Measurements from ENCODE around the gene POU2F3.

POU2F3 gene

GRCh38 chr11:120303004-120303637 is 63.2 kb downstream of the POU2F3 start:
- peaks cover 14% of the 10 kb centered on the region for H3K4me1 ChIP-seq (ENCODE audit: control insufficient read depth, insufficient read depth, low read length, poor library complexity, severe bottlenecking)
- 23 to 33% methylated on average over 3 of the region's 3 CpGs for WGBS, 2 experiments (ENCODE audit: insufficient coverage in 2 of 2)
- H3K9me3 ChIP-seq (ENCODE audit: control insufficient read depth, low read length) = no peaks in the 10 kb centered on the region
- H3K4me3 ChIP-seq (ENCODE audit: extremely low read depth, insufficient read depth, low read length, poor library complexity, severe bottlenecking) = no peak overlapping the region
- H3K27ac ChIP-seq (ENCODE audit: low read depth, low read length, severe bottlenecking) = no peak overlapping the region
- H3K36me3 ChIP-seq (ENCODE audit: control insufficient read depth, insufficient read depth, low read length) = no peaks in the 10 kb centered on the region

DNA sequence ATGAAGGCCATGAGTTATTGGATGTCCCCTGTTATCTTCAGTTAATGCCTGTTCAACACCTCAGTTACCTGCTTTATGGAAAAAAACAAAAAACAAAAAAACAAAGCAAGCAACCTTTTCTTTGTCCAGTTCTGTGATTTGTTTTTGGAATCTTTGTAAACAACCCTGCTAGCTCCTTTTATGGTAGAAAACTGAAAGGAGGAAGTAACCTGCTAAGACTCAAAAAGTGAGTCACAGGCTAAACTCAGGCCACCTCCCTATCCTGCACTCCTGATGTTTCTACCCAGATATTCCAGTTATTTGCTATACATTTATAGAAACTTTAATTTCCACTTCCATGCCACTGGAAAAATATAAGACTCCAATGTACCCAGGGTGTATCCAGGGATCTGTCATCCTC is 64.6 kb downstream of the POU2F3 start:
- Histone ChIP-seq H3K36me3 (ENCODE audit: control insufficient read depth, insufficient read depth, low read length) (no peaks in the 10 kb centered on the region), H3K27ac (ENCODE audit: low read depth, low read length, severe bottlenecking) (no peak overlapping the region), H3K4me1 (ENCODE audit: control insufficient read depth, insufficient read depth, low read length, poor library complexity, severe bottlenecking) (peaks cover 14% of the 10 kb centered on the region), H3K9me3 (ENCODE audit: control insufficient read depth, low read length) (no peaks in the 10 kb centered on the region), H3K4me3 (ENCODE audit: extremely low read depth, insufficient read depth, low read length, poor library complexity, severe bottlenecking) (no peak overlapping the region)

DNA sequence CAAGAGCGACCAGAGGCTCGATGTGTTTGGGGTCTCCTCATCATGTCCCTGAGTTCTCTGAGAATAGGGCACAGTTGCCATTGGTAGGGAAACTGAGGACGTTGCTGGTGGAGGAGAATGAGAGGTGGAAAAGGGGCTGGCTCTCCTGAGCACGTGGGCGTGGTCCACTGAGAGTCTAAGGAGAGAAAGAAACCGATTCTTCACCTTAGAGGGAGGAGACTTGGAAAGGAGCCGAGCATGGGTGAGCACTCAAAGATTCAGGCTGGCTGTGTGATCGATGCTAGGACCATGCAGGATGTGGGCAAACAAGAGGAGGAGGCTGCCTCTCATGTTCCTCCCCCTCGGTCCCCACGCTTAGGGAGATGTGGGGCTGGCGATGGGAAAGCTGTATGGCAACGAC is 65.3 kb downstream of the POU2F3 start:
- Histone ChIP-seq H3K36me3 (ENCODE audit: control insufficient read depth, insufficient read depth, low read length) (no peaks in the 10 kb centered on the region), H3K9me3 (ENCODE audit: control insufficient read depth, low read length) (no peaks in the 10 kb centered on the region), H3K4me1 (ENCODE audit: control insufficient read depth, insufficient read depth, low read length, poor library complexity, severe bottlenecking) (peaks cover 17% of the 10 kb centered on the region), H3K4me3 (ENCODE audit: extremely low read depth, insufficient read depth, low read length, poor library complexity, severe bottlenecking) (no peak overlapping the region), H3K27ac (ENCODE audit: low read depth, low read length, severe bottlenecking) (no peak overlapping the region)
- WGBS, 2 experiments (ENCODE audit: insufficient coverage in 2 of 2) = 87 to 95% methylated on average over 11 of the region's 12 CpGs

- Histone ChIP-seq H3K27ac (ENCODE audit: low read depth, low read length, severe bottlenecking) (no peak overlapping the region), H3K4me1 (ENCODE audit: control insufficient read depth, insufficient read depth, low read length, poor library complexity, severe bottlenecking) (peaks cover 17% of the 10 kb centered on the region), H3K4me3 (ENCODE audit: extremely low read depth, insufficient read depth, low read length, poor library complexity, severe bottlenecking) (no peak overlapping the region), H3K9me3 (ENCODE audit: control insufficient read depth, low read length) (no peaks in the 10 kb centered on the region), H3K36me3 (ENCODE audit: control insufficient read depth, insufficient read depth, low read length) (no peaks in the 10 kb centered on the region)
- 41 to 49% methylated on average over 7 to 9 of the region's 11 CpGs for WGBS, 2 experiments (ENCODE audit: insufficient coverage in 2 of 2)
Observed at GRCh38 chr11:120306519-120307242, 66.7 kb downstream of the POU2F3 start.

DNA sequence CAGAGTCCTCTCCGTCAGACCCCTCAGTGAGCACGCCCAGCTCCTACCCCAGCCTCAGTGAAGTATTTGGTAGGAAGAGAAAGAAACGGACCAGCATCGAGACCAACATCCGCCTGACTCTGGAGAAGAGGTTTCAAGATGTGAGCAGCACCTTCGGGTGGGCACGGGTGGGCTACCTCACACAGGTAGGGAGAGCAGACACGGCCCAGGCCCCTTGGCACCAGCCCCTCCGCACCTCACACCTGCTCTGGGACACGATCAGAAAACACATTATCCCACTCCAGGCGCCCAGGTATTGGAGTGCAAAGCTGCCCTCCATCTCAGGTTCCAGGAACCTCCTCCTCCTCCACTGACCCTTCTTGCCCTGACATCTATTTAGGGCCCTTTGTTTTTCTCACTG is 67.5 kb downstream of the POU2F3 start:
- Histone ChIP-seq H3K4me1 (ENCODE audit: control insufficient read depth, insufficient read depth, low read length, poor library complexity, severe bottlenecking) (peaks cover 17% of the 10 kb centered on the region), H3K4me3 (ENCODE audit: extremely low read depth, insufficient read depth, low read length, poor library complexity, severe bottlenecking) (no peak overlapping the region), H3K27ac (ENCODE audit: low read depth, low read length, severe bottlenecking) (no peak overlapping the region), H3K9me3 (ENCODE audit: control insufficient read depth, low read length) (no peaks in the 10 kb centered on the region), H3K36me3 (ENCODE audit: control insufficient read depth, insufficient read depth, low read length) (no peaks in the 10 kb centered on the region)
- 82 to 94% methylated on average over 6 to 10 of the region's 11 CpGs for WGBS, 2 experiments (ENCODE audit: insufficient coverage in 2 of 2)

DNA sequence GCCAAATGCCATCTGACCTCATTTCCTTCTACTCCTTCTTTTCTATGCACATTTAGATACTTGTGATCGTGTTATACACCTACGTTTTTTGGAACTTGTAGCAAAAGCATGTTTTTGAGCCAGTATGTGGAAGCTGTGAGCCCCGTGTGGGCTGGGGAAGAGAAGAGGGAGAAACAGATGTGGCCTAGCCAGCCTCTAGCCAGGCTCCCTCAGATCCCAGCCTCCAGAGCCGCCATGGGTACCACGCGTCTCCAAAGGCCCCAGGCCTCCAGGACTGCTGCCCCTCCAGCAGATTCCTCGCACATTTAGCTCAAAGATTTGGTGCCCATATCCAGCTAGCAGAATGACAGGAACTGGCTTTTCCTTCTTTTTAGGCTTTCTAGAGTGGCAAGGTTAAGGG is 68.1 kb downstream of the POU2F3 start:
- H3K4me1 ChIP-seq (ENCODE audit: control insufficient read depth, insufficient read depth, low read length, poor library complexity, severe bottlenecking) = peaks cover 17% of the 10 kb centered on the region
- no peaks in the 10 kb centered on the region for H3K36me3 ChIP-seq (ENCODE audit: control insufficient read depth, insufficient read depth, low read length)
- 91 to 93% methylated on average over 5 to 7 of the region's 7 CpGs for WGBS, 2 experiments (ENCODE audit: insufficient coverage in 2 of 2)

GRCh38 chr11:120310870-120311269 is 70.9 kb downstream of the POU2F3 start:
- Histone ChIP-seq H3K36me3 (ENCODE audit: control insufficient read depth, insufficient read depth, low read length) (no peaks in the 10 kb centered on the region), H3K9me3 (ENCODE audit: control insufficient read depth, low read length) (no peaks in the 10 kb centered on the region), H3K4me1 (ENCODE audit: control insufficient read depth, insufficient read depth, low read length, poor library complexity, severe bottlenecking) (peaks cover 9% of the 10 kb centered on the region), H3K4me3 (ENCODE audit: extremely low read depth, insufficient read depth, low read length, poor library complexity, severe bottlenecking) (no peak overlapping the region), H3K27ac (ENCODE audit: low read depth, low read length, severe bottlenecking) (no peak overlapping the region)
- 74 to 76% methylated on average over 3 of the region's 3 CpGs for WGBS, 2 experiments (ENCODE audit: insufficient coverage in 2 of 2)

More for the DNA sequence above, 68.1 kb downstream of the POU2F3 start:
- Histone ChIP-seq H3K9me3 (ENCODE audit: control insufficient read depth, low read length) (no peaks in the 10 kb centered on the region), H3K27ac (ENCODE audit: low read depth, low read length, severe bottlenecking) (no peak overlapping the region), H3K4me3 (ENCODE audit: extremely low read depth, insufficient read depth, low read length, poor library complexity, severe bottlenecking) (no peak overlapping the region)

DNA sequence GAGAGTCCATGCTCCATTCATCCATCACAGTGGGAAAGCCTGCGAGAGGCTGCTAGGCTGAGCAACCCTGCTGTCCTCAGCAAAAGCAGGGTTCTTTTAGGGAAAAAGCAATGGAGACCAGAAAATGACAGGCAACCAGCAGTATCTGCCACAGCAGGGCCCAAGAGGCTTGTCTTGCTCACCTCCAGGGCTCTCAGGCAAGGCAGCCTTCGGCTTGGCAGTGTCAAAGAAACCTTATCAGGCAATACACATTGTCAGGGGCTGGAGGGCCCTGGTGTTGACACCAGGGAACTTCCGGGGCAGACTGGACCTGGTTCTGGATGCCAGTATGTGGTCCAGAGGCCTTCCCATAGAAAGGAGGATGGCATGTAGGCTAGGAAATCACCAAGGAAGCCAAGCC is 74.9 kb downstream of the POU2F3 start:
- H3K27ac ChIP-seq (ENCODE audit: low read depth, low read length, severe bottlenecking) = no peak overlapping the region
- H3K4me1 ChIP-seq (ENCODE audit: control insufficient read depth, insufficient read depth, low read length, poor library complexity, severe bottlenecking) = peaks cover 12% of the 10 kb centered on the region
- no peak overlapping the region for H3K4me3 ChIP-seq (ENCODE audit: extremely low read depth, insufficient read depth, low read length, poor library complexity, severe bottlenecking)
- WGBS, 2 experiments (ENCODE audit: insufficient coverage in 2 of 2) = 86 to 87% methylated on average over 3 of the region's 3 CpGs
- H3K36me3 ChIP-seq (ENCODE audit: control insufficient read depth, insufficient read depth, low read length) = no peaks in the 10 kb centered on the region
- no peaks in the 10 kb centered on the region for H3K9me3 ChIP-seq (ENCODE audit: control insufficient read depth, low read length)

DNA sequence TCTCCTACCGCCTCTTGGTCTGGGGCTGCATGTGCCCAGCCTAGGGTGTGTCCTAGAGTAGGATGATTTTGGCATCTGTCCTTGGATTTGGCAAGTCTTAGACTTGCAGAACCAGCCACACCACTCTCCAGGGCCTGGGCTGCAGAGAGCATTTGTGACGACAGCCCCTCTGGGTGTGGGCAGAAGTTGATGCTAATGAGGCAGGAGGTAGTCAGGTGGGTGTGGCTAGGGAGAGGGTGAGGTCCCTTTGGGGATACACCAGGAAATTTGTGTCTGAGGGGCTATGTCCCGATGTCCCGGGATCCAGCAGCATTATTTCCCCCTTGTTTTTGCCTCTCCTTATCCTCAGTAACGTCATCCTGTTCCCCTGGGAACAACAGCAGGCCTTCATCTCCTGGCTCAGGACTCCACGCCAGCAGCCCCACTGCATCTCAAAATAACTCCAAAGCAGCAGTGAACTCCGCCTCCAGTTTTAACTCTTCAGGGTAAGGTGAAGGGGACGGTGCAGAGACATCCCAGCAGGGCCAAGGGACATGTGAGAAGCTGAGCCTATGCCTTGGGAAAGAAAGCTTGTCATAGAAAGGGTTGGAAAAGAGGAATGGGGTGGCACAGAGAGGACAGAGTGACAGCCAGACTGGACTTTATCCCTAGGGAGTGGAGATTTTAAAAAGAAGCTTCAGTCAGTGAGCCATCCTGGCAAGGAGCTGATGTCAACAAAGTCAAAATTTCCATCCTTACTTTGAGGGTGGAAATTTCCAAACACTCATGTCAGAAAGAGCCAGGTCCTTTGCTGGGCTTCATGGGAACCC is 77.1 kb downstream of the POU2F3 start:
- Histone ChIP-seq H3K9me3 (ENCODE audit: control insufficient read depth, low read length) (no peaks in the 10 kb centered on the region), H3K27ac (ENCODE audit: low read depth, low read length, severe bottlenecking) (no peak overlapping the region), H3K36me3 (ENCODE audit: control insufficient read depth, insufficient read depth, low read length) (no peaks in the 10 kb centered on the region), H3K4me3 (ENCODE audit: extremely low read depth, insufficient read depth, low read length, poor library complexity, severe bottlenecking) (no peak overlapping the region), H3K4me1 (ENCODE audit: control insufficient read depth, insufficient read depth, low read length, poor library complexity, severe bottlenecking) (peaks cover 10% of the 10 kb centered on the region)
- WGBS, 2 experiments (ENCODE audit: insufficient coverage in 2 of 2) = 43 to 44% methylated on average over 5 to 7 of the region's 8 CpGs

DNA sequence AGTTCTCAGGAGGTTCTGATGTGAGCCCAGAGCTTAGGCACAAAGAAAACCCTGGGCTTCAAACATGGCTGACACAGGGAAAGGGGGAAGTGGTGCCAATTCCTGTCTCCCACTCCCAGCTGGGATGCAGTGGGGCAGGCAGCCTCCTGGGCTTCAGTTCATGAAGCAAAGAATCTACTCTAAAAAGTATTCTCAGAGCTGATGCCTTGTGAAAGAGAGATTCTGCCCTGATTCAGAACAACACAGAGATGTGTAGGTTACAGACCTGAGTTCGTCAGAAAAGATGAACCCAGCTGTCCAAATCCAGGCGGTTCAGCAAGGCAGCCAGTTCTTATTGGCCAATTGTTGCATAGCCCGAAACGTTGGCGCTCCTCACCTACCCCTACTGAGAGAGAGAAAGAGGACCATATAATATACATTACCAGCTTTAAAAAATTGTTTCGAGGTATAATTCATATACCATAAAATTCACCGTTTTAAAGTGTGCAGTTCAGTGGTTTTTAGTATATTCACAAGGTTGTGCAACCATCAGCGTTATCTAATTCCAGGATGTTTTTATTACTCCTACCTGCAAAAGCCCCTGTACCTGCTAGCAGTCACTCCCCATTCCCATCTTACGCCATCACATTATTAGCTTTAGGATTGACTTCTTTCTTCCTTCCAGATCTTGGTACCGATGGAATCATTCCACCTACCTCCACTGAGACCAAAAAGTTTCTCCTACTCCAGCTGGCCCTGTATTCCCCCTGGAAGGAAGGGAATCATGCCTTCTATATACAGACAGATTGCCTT is 77.9 kb downstream of the POU2F3 start:
- Histone ChIP-seq H3K4me1 (ENCODE audit: control insufficient read depth, insufficient read depth, low read length, poor library complexity, severe bottlenecking) (peaks cover 10% of the 10 kb centered on the region), H3K9me3 (ENCODE audit: control insufficient read depth, low read length) (no peaks in the 10 kb centered on the region), H3K4me3 (ENCODE audit: extremely low read depth, insufficient read depth, low read length, poor library complexity, severe bottlenecking) (no peak overlapping the region), H3K27ac (ENCODE audit: low read depth, low read length, severe bottlenecking) (no peak overlapping the region), H3K36me3 (ENCODE audit: control insufficient read depth, insufficient read depth, low read length) (no peaks in the 10 kb centered on the region)
- WGBS, 2 experiments (ENCODE audit: insufficient coverage in 2 of 2) = 88 to 93% methylated on average over 3 to 4 of the region's 10 CpGs
